ENCODE data around the gene CDH2.

- TF ChIP-seq CTCF (IDR thresholded peaks at IDR 0.05) = no peak
- no peak for TF ChIP-seq EP300 (IDR thresholded peaks at IDR 0.05)
These were observed 9.0 kb downstream of the CDH2 start for GRCh38 chr18:28167835-28168349.

Measured in ovary (tissue), 3 donors.